H9 (cell line): Measurements from ENCODE around the gene FADS2. TPM values are rescaled to one million over a fixed set of nuclear protein-coding genes. Genes with fewer than 3 reads are reported as not detected.

Experiments
- DNase-seq: peaks from one replicate; pipeline ENCODE4 v3.0.0-alpha.2; 2017
- H2AFZ ChIP-seq: one replicate; pipeline ENCODE4 v1.6.1; 2013; ENCODE audit warnings: mild to moderate bottlenecking, low read length, control low read depth, moderate library complexity
- H2AK5ac ChIP-seq: 2 replicates; pipeline ENCODE4 v1.6.1; 2013; ENCODE audit warnings: low read length, control low read depth, mixed read lengths; ENCODE audit not compliant: insufficient read length
- H2BK120ac ChIP-seq: one replicate; pipeline ENCODE4 v1.6.1; 2013; ENCODE audit warnings: low read depth, mild to moderate bottlenecking, low read length, control low read depth, inconsistent platforms; ENCODE audit not compliant: poor library complexity, severe bottlenecking
- H2BK12ac ChIP-seq: 2 replicates; pipeline ENCODE4 v1.6.1; 2013; ENCODE audit warnings: low read length, control low read depth, mixed read lengths, low read depth; ENCODE audit not compliant: insufficient read length
- H2BK15ac ChIP-seq: 2 replicates; pipeline ENCODE4 v1.6.1; 2013; ENCODE audit warnings: low read depth, low read length, control low read depth
- H2BK20ac ChIP-seq: one replicate; pipeline ENCODE4 v1.6.1; 2013; ENCODE audit warnings: low read depth, mild to moderate bottlenecking, low read length, control low read depth, inconsistent platforms; ENCODE audit not compliant: poor library complexity, severe bottlenecking
- H2BK5ac ChIP-seq: 2 replicates; pipeline ENCODE4 v1.6.1; 2013; ENCODE audit warnings: low read length, control low read depth, mixed read lengths; ENCODE audit not compliant: insufficient read length
- H3K14ac ChIP-seq: 2 replicates; pipeline ENCODE4 v1.6.1; 2013; ENCODE audit warnings: low read length, control low read depth; ENCODE audit not compliant: insufficient read depth
- H3K18ac ChIP-seq: 2 replicates; pipeline ENCODE4 v1.6.1; 2013; ENCODE audit warnings: low read depth, mild to moderate bottlenecking, mixed read lengths, low read length, control low read depth; ENCODE audit not compliant: insufficient read length
- H3K23ac ChIP-seq: 2 replicates; pipeline ENCODE4 v1.6.1; 2013; ENCODE audit warnings: low read length, control low read depth, mixed read lengths, low read depth; ENCODE audit not compliant: insufficient read length
- H3K23me2 ChIP-seq: 2 replicates; pipeline ENCODE4 v1.6.1; 2013; ENCODE audit warnings: low read depth, mild to moderate bottlenecking, mixed read lengths, low read length, control low read depth; ENCODE audit not compliant: insufficient read length, poor library complexity, severe bottlenecking
- H3K27ac ChIP-seq: 2 replicates; pipeline ENCODE4 v1.5.1; 2013; ENCODE audit warnings: low read length, control low read depth, mixed read lengths, low read depth; ENCODE audit not compliant: insufficient read length
- H3K27me3 ChIP-seq: 2 replicates; pipeline ENCODE4 v1.6.1; 2013; ENCODE audit warnings: low read length, control low read depth, inconsistent platforms; ENCODE audit not compliant: insufficient read depth
- H3K4ac ChIP-seq: 2 replicates; pipeline ENCODE4 v1.6.1; 2013; ENCODE audit warnings: low read depth, mild to moderate bottlenecking, control low read depth, inconsistent platforms, low read length, moderate library complexity
- H3K4me1 ChIP-seq: 2 replicates; pipeline ENCODE4 v1.6.1; 2013; ENCODE audit warnings: low read length, control low read depth, inconsistent platforms; ENCODE audit not compliant: insufficient read depth
- H3K4me2 ChIP-seq: 2 replicates; pipeline ENCODE4 v1.6.1; 2013; ENCODE audit warnings: low read length, control low read depth, mixed read lengths; ENCODE audit not compliant: insufficient read length, insufficient read depth
- H3K56ac ChIP-seq: 2 replicates; pipeline ENCODE4 v1.6.1; 2013; ENCODE audit warnings: low read depth, mild to moderate bottlenecking, mixed read lengths, low read length, control low read depth; ENCODE audit not compliant: insufficient read length
- H3K79me1 ChIP-seq: 2 replicates; pipeline ENCODE4 v1.6.1; 2013; ENCODE audit warnings: low read depth, mild to moderate bottlenecking, moderate library complexity, low read length, control low read depth, inconsistent platforms; ENCODE audit not compliant: insufficient read depth, poor library complexity, severe bottlenecking
- H3K79me2 ChIP-seq: 2 replicates; pipeline ENCODE4 v1.6.1; 2013; ENCODE audit warnings: low read length, control low read depth, inconsistent platforms; ENCODE audit not compliant: insufficient read depth
- H3K9ac ChIP-seq: 2 replicates; pipeline ENCODE4 v1.6.1; 2013; ENCODE audit warnings: low read length, control low read depth, mixed read lengths; ENCODE audit not compliant: insufficient read length; ENCODE audit errors: extremely low read depth
- H3K9me3 ChIP-seq: one replicate; pipeline ENCODE4 v1.6.1; 2013; ENCODE audit warnings: low read depth, low read length, inconsistent platforms; ENCODE audit not compliant: control insufficient read depth
- H3T11ph ChIP-seq: one replicate; pipeline ENCODE4 v1.6.1; 2013; ENCODE audit warnings: mild to moderate bottlenecking, low read length, control low read depth, inconsistent platforms
- H4K20me1 ChIP-seq: one replicate; pipeline ENCODE4 v1.6.1; 2013; ENCODE audit not compliant: control insufficient read depth, insufficient read length, insufficient read depth
- H4K5ac ChIP-seq: 2 replicates; pipeline ENCODE4 v1.6.1; 2013; ENCODE audit warnings: low read depth, mild to moderate bottlenecking, mixed read lengths, low read length, control low read depth; ENCODE audit not compliant: insufficient read length
- H4K8ac ChIP-seq: replicated peaks from 2 replicates; pipeline ENCODE4 v1.6.1; 2013; ENCODE audit warnings: low read length, control low read depth, mixed read lengths, low read depth; ENCODE audit not compliant: insufficient read length
- H4K91ac ChIP-seq: 2 replicates; pipeline ENCODE4 v1.6.1; 2013; ENCODE audit warnings: low read depth, mild to moderate bottlenecking, moderate library complexity, mixed read lengths, low read length, control low read depth; ENCODE audit not compliant: insufficient read length
- H3K27ac Mint-ChIP-seq, 3 experiments: 2 replicates in 2 of 3; 3 replicates in 1 of 3; pipeline ENCODE4 v1.8.0; 2020 to 2021; ENCODE audit warnings: mixed read lengths in 3 of 3, mild to moderate bottlenecking in 1 of 3, moderate library complexity in 1 of 3
- H3K27me3 Mint-ChIP-seq: 2 replicates; pipeline ENCODE4 v1.8.0; 2021; ENCODE audit warnings: low read depth, mild to moderate bottlenecking, moderate library complexity, mixed read lengths
- H3K36me3 Mint-ChIP-seq, 3 experiments: 2 replicates in 2 of 3; 3 replicates in 1 of 3; pipeline ENCODE4 v1.8.0; 2020 to 2021; ENCODE audit warnings: low read depth in 3 of 3, mixed read lengths in 3 of 3; ENCODE audit not compliant: insufficient read depth in 1 of 3
- H3K4me1 Mint-ChIP-seq, 2 experiments: 2 replicates each; pipeline ENCODE4 v1.8.0; 2020; ENCODE audit warnings: mixed read lengths in 2 of 2
- H3K4me3 Mint-ChIP-seq, 2 experiments: 2 replicates in 1 of 2; 3 replicates in 1 of 2; pipeline ENCODE4 v1.8.0; 2020 to 2021; ENCODE audit warnings: mild to moderate bottlenecking in 2 of 2, mixed read lengths in 2 of 2, moderate library complexity in 1 of 2
- H3K9me3 Mint-ChIP-seq, 2 experiments: 2 replicates in 1 of 2; 3 replicates in 1 of 2; pipeline ENCODE4 v1.8.0; 2020; ENCODE audit warnings: mild to moderate bottlenecking in 2 of 2, mixed read lengths in 2 of 2, moderate library complexity in 1 of 2
- WGBS: extraction: QIAGEN DNeasy Blood & Tissue Kit; methylation state at CpG from one replicate; pipeline ENCODE4 v1.1.7; 2013; ENCODE audit warnings: missing lambda C conversion rate, low lambda C conversion rate, mixed read lengths; ENCODE audit not compliant: insufficient read length; ENCODE audit errors: extremely low coverage; 5-methylcytosine and 5-hydroxymethylcytosine counted together
- total RNA-seq: library from RNA; stranded (reverse); gene quantifications from 2 replicates; pipeline ENCODE4 v1.2.1, GENCODE V29; 2021
- TF ChIP-seq, protein P1 (sequence below): fragments of 200-600 bp; sonication (generic); conservative IDR thresholded peaks from 3 replicates; pipeline ENCODE4 v1.8.0; 2021; ENCODE audit warnings: antibody characterized with exemption, mild to moderate bottlenecking

The FADS2 gene
- total RNA-seq, 1 experiment from 2014 or later, result 322 TPM

- Histone ChIP-seq H2AK5ac (no peak overlapping the region), H3K4me2 (no peak overlapping the region), H3K14ac (no peak overlapping the region), H2AFZ (no peak overlapping the region), H3K27me3 (no peaks in the 10 kb centered on the region), H3K79me1 (peaks cover 4% of the 10 kb centered on the region), H2BK15ac (no peak overlapping the region), H3K56ac (no peak overlapping the region), H3K27ac (peak overlapping the region; percentile 27), H3K18ac (no peak overlapping the region), H3K79me2 (peaks cover 38% of the 10 kb centered on the region; the same call in 1 of the 2 replicates), H3K4ac (no peak overlapping the region), H3K23ac (no peak overlapping the region), H4K8ac (no peak overlapping the region), H4K91ac (no peak overlapping the region), H3K9ac (no peak overlapping the region), H2BK20ac (no peak overlapping the region), H4K5ac (no peak overlapping the region), H2BK120ac (no peak overlapping the region), H2BK5ac (no peak overlapping the region), H2BK12ac (no peak overlapping the region), H3K23me2 (peaks cover 9% of the 10 kb centered on the region), H3K4me1 (peaks cover 11% of the 10 kb centered on the region; the same call in 1 of the 2 replicates), H4K20me1 (no peaks in the 10 kb centered on the region), H3K9me3 (no peaks in the 10 kb centered on the region), H3T11ph (no peak overlapping the region)
- H3K4me1 Mint-ChIP-seq, result peaks cover 58 to 63% of the 10 kb centered on the region in 2 experiments
- H3K9me3 Mint-ChIP-seq, result no peaks in the 10 kb centered on the region
- DNase-seq, result no peak
- TF ChIP-seq, protein P1, sequence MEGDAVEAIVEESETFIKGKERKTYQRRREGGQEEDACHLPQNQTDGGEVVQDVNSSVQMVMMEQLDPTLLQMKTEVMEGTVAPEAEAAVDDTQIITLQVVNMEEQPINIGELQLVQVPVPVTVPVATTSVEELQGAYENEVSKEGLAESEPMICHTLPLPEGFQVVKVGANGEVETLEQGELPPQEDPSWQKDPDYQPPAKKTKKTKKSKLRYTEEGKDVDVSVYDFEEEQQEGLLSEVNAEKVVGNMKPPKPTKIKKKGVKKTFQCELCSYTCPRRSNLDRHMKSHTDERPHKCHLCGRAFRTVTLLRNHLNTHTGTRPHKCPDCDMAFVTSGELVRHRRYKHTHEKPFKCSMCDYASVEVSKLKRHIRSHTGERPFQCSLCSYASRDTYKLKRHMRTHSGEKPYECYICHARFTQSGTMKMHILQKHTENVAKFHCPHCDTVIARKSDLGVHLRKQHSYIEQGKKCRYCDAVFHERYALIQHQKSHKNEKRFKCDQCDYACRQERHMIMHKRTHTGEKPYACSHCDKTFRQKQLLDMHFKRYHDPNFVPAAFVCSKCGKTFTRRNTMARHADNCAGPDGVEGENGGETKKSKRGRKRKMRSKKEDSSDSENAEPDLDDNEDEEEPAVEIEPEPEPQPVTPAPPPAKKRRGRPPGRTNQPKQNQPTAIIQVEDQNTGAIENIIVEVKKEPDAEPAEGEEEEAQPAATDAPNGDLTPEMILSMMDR, result no peak
- no CpG with 5 or more reads among the region's 11 CpGs for WGBS
- no peaks in the 10 kb centered on the region for H3K27me3 Mint-ChIP-seq
- H3K36me3 Mint-ChIP-seq, result peaks cover 29 to 50% (median 48%) of the 10 kb centered on the region in 3 experiments; a peak in 6 of 7 replicates
- H3K27ac Mint-ChIP-seq, result peak overlapping the region; percentile 92 to 98 (median 96)
- peak overlapping the region; percentile 17 to 70; a peak in 3 of 5 replicates for H3K4me3 Mint-ChIP-seq
Measured at GRCh38 chr11:61833471-61833870, 5.4 kb downstream of the FADS2 start.
